ENCODE data around the gene KIFC3. TPM values are rescaled to one million over a fixed set of nuclear protein-coding genes. Genes with fewer than 3 reads are reported as not detected.
A peak's percentile ranks its signal among the peaks of the same experiment; 100 is the strongest.

KIFC3 gene
- total and polyA plus RNA-seq, 2 of the 13 experiments (the other 11 are each of a cell fraction or from before 2014, with no cell fraction given): 42.1 to 45.3 TPM

DNA sequence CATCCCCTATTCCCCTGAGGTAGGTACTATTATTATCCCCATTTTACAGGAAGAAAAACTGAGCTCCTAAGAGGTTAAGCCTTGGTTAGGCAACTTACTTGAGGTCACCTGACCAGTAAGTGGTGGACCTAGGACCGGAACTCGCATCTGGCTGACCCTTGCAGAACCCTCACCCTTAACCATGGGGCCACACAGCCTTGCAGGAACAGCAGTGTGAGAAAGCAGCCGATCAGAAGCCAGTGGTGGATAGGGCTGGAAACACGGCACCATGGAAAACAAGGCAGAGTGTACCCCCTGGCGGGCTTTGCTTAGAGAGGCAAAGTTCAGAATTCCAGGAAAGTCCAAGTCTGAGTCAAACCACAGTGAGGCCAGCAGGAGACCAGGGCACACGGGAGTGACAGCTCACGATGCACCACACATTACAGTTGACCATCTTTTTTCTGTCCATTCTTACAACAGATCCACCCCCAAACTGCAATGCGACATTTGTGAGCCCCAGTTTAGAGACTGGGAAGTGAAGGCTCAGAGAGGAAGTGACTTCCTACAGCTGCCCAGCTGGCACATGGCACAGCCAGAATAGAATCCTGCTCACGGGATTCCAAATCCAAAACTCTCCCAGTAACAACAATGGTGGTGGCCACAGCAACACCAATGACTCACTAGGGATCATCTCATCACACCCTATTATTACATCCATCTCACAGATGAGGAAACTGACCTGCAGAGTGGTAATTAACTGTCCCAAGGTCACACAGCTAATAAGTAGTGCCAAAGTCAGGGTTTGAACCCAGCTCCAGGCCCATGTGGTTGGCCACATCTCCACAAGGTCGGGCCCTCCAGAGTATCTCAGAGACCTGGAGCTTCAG is 20.3 kb downstream of the KIFC3 start (continued):
- TF ChIP-seq, protein P1, sequence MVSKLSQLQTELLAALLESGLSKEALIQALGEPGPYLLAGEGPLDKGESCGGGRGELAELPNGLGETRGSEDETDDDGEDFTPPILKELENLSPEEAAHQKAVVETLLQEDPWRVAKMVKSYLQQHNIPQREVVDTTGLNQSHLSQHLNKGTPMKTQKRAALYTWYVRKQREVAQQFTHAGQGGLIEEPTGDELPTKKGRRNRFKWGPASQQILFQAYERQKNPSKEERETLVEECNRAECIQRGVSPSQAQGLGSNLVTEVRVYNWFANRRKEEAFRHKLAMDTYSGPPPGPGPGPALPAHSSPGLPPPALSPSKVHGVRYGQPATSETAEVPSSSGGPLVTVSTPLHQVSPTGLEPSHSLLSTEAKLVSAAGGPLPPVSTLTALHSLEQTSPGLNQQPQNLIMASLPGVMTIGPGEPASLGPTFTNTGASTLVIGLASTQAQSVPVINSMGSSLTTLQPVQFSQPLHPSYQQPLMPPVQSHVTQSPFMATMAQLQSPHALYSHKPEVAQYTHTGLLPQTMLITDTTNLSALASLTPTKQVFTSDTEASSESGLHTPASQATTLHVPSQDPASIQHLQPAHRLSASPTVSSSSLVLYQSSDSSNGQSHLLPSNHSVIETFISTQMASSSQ (IDR thresholded peaks at IDR 0.05; ENCODE audit: low read depth): peak; percentile 11; the same call in 1 of the 2 replicates
- TF ChIP-seq, protein P1 (CRISPR knock-in tag; IDR thresholded peaks at IDR 0.05; ENCODE audit: borderline replicate concordance): peak; percentile 82
- TF ChIP-seq ZBTB2 (CRISPR knock-in tag; IDR thresholded peaks at IDR 0.05; ENCODE audit: low read depth): no peak
- peak; percentile 91 for TF ChIP-seq ZNF350 (CRISPR knock-in tag; IDR thresholded peaks at IDR 0.05; ENCODE audit: borderline replicate concordance, low read depth)
- TF ChIP-seq JUND (CRISPR knock-in tag; IDR thresholded peaks at IDR 0.05): no peak; the same call in 1 of the 2 replicates
- TF ChIP-seq, protein P2, sequence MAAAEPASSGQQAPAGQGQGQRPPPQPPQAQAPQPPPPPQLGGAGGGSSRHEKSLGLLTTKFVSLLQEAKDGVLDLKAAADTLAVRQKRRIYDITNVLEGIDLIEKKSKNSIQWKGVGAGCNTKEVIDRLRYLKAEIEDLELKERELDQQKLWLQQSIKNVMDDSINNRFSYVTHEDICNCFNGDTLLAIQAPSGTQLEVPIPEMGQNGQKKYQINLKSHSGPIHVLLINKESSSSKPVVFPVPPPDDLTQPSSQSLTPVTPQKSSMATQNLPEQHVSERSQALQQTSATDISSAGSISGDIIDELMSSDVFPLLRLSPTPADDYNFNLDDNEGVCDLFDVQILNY (CRISPR knock-in tag; conservative IDR thresholded peaks at IDR 0.05): no peak
- TF ChIP-seq ZNF766 (CRISPR knock-in tag; IDR thresholded peaks at IDR 0.05; ENCODE audit: borderline replicate concordance): no peak; the same call in 1 of the 2 replicates
- peak; percentile 65; the same call in 1 of the 2 replicates for TF ChIP-seq ZNF691 (CRISPR knock-in tag; IDR thresholded peaks at IDR 0.05; ENCODE audit: borderline replicate concordance, low read depth)
- TF ChIP-seq TSC22D2 (CRISPR knock-in tag; IDR thresholded peaks at IDR 0.05; ENCODE audit: borderline replicate concordance): peak; percentile 45; the same call in 1 of the 2 replicates
- TF ChIP-seq DDIT3 (CRISPR knock-in tag; IDR thresholded peaks at IDR 0.05): no peak
- peak; percentile 91; the same call in 1 of the 2 replicates for TF ChIP-seq ZBTB39 (CRISPR knock-in tag; IDR thresholded peaks at IDR 0.05)
- TF ChIP-seq MATR3 (CRISPR knock-in tag; IDR thresholded peaks at IDR 0.05): no peak
- TF ChIP-seq ZBTB34 (CRISPR knock-in tag; IDR thresholded peaks at IDR 0.05): no peak; the same call in none of the 2 replicates
- no peak for TF ChIP-seq ZFYVE20 (CRISPR knock-in tag; IDR thresholded peaks at IDR 0.05; ENCODE audit: borderline replicate concordance, low read depth)

Measured in HepG2 (cell line).